H9 (cell line): ENCODE data around the gene LSM3. TPM values are rescaled to one million over a fixed set of nuclear protein-coding genes. Genes with fewer than 3 reads are reported as not detected.

Source experiments
- DNase-seq: peaks from one replicate; pipeline ENCODE4 v3.0.0-alpha.2; 2017
- H2AFZ ChIP-seq: one replicate; pipeline ENCODE4 v1.6.1; 2013; ENCODE audit warnings: mild to moderate bottlenecking, low read length, control low read depth, moderate library complexity
- H2AK5ac ChIP-seq: 2 replicates; pipeline ENCODE4 v1.6.1; 2013; ENCODE audit warnings: low read length, control low read depth, mixed read lengths; ENCODE audit not compliant: insufficient read length
- H2BK120ac ChIP-seq: one replicate; pipeline ENCODE4 v1.6.1; 2013; ENCODE audit warnings: low read depth, mild to moderate bottlenecking, low read length, control low read depth, inconsistent platforms; ENCODE audit not compliant: poor library complexity, severe bottlenecking
- H2BK12ac ChIP-seq: 2 replicates; pipeline ENCODE4 v1.6.1; 2013; ENCODE audit warnings: low read length, control low read depth, mixed read lengths, low read depth; ENCODE audit not compliant: insufficient read length
- H2BK15ac ChIP-seq: 2 replicates; pipeline ENCODE4 v1.6.1; 2013; ENCODE audit warnings: low read depth, low read length, control low read depth
- H2BK20ac ChIP-seq: one replicate; pipeline ENCODE4 v1.6.1; 2013; ENCODE audit warnings: low read depth, mild to moderate bottlenecking, low read length, control low read depth, inconsistent platforms; ENCODE audit not compliant: poor library complexity, severe bottlenecking
- H2BK5ac ChIP-seq: 2 replicates; pipeline ENCODE4 v1.6.1; 2013; ENCODE audit warnings: low read length, control low read depth, mixed read lengths; ENCODE audit not compliant: insufficient read length
- H3K14ac ChIP-seq: 2 replicates; pipeline ENCODE4 v1.6.1; 2013; ENCODE audit warnings: low read length, control low read depth; ENCODE audit not compliant: insufficient read depth
- H3K18ac ChIP-seq: 2 replicates; pipeline ENCODE4 v1.6.1; 2013; ENCODE audit warnings: low read depth, mild to moderate bottlenecking, mixed read lengths, low read length, control low read depth; ENCODE audit not compliant: insufficient read length
- H3K23ac ChIP-seq: 2 replicates; pipeline ENCODE4 v1.6.1; 2013; ENCODE audit warnings: low read length, control low read depth, mixed read lengths, low read depth; ENCODE audit not compliant: insufficient read length
- H3K23me2 ChIP-seq: 2 replicates; pipeline ENCODE4 v1.6.1; 2013; ENCODE audit warnings: low read depth, mild to moderate bottlenecking, mixed read lengths, low read length, control low read depth; ENCODE audit not compliant: insufficient read length, poor library complexity, severe bottlenecking
- H3K27ac ChIP-seq: 2 replicates; pipeline ENCODE4 v1.5.1; 2013; ENCODE audit warnings: low read length, control low read depth, mixed read lengths, low read depth; ENCODE audit not compliant: insufficient read length
- H3K27me3 ChIP-seq: 2 replicates; pipeline ENCODE4 v1.6.1; 2013; ENCODE audit warnings: low read length, control low read depth, inconsistent platforms; ENCODE audit not compliant: insufficient read depth
- H3K4ac ChIP-seq: 2 replicates; pipeline ENCODE4 v1.6.1; 2013; ENCODE audit warnings: low read depth, mild to moderate bottlenecking, control low read depth, inconsistent platforms, low read length, moderate library complexity
- H3K4me1 ChIP-seq: 2 replicates; pipeline ENCODE4 v1.6.1; 2013; ENCODE audit warnings: low read length, control low read depth, inconsistent platforms; ENCODE audit not compliant: insufficient read depth
- H3K4me2 ChIP-seq: 2 replicates; pipeline ENCODE4 v1.6.1; 2013; ENCODE audit warnings: low read length, control low read depth, mixed read lengths; ENCODE audit not compliant: insufficient read length, insufficient read depth
- H3K56ac ChIP-seq: 2 replicates; pipeline ENCODE4 v1.6.1; 2013; ENCODE audit warnings: low read depth, mild to moderate bottlenecking, mixed read lengths, low read length, control low read depth; ENCODE audit not compliant: insufficient read length
- H3K79me1 ChIP-seq: 2 replicates; pipeline ENCODE4 v1.6.1; 2013; ENCODE audit warnings: low read depth, mild to moderate bottlenecking, moderate library complexity, low read length, control low read depth, inconsistent platforms; ENCODE audit not compliant: insufficient read depth, poor library complexity, severe bottlenecking
- H3K79me2 ChIP-seq: 2 replicates; pipeline ENCODE4 v1.6.1; 2013; ENCODE audit warnings: low read length, control low read depth, inconsistent platforms; ENCODE audit not compliant: insufficient read depth
- H3K9ac ChIP-seq: 2 replicates; pipeline ENCODE4 v1.6.1; 2013; ENCODE audit warnings: low read length, control low read depth, mixed read lengths; ENCODE audit not compliant: insufficient read length; ENCODE audit errors: extremely low read depth
- H3K9me3 ChIP-seq: one replicate; pipeline ENCODE4 v1.6.1; 2013; ENCODE audit warnings: low read depth, low read length, inconsistent platforms; ENCODE audit not compliant: control insufficient read depth
- H3T11ph ChIP-seq: one replicate; pipeline ENCODE4 v1.6.1; 2013; ENCODE audit warnings: mild to moderate bottlenecking, low read length, control low read depth, inconsistent platforms
- H4K20me1 ChIP-seq: one replicate; pipeline ENCODE4 v1.6.1; 2013; ENCODE audit not compliant: control insufficient read depth, insufficient read length, insufficient read depth
- H4K5ac ChIP-seq: 2 replicates; pipeline ENCODE4 v1.6.1; 2013; ENCODE audit warnings: low read depth, mild to moderate bottlenecking, mixed read lengths, low read length, control low read depth; ENCODE audit not compliant: insufficient read length
- H4K8ac ChIP-seq: replicated peaks from 2 replicates; pipeline ENCODE4 v1.6.1; 2013; ENCODE audit warnings: low read length, control low read depth, mixed read lengths, low read depth; ENCODE audit not compliant: insufficient read length
- H4K91ac ChIP-seq: 2 replicates; pipeline ENCODE4 v1.6.1; 2013; ENCODE audit warnings: low read depth, mild to moderate bottlenecking, moderate library complexity, mixed read lengths, low read length, control low read depth; ENCODE audit not compliant: insufficient read length
- H3K27ac Mint-ChIP-seq, 3 experiments: 2 replicates in 2 of 3; 3 replicates in 1 of 3; pipeline ENCODE4 v1.8.0; 2020 to 2021; ENCODE audit warnings: mixed read lengths in 3 of 3, mild to moderate bottlenecking in 1 of 3, moderate library complexity in 1 of 3
- H3K27me3 Mint-ChIP-seq: 2 replicates; pipeline ENCODE4 v1.8.0; 2021; ENCODE audit warnings: low read depth, mild to moderate bottlenecking, moderate library complexity, mixed read lengths
- H3K36me3 Mint-ChIP-seq, 3 experiments: 2 replicates in 2 of 3; 3 replicates in 1 of 3; pipeline ENCODE4 v1.8.0; 2020 to 2021; ENCODE audit warnings: low read depth in 3 of 3, mixed read lengths in 3 of 3; ENCODE audit not compliant: insufficient read depth in 1 of 3
- H3K4me1 Mint-ChIP-seq, 2 experiments: 2 replicates each; pipeline ENCODE4 v1.8.0; 2020; ENCODE audit warnings: mixed read lengths in 2 of 2
- H3K4me3 Mint-ChIP-seq, 2 experiments: 2 replicates in 1 of 2; 3 replicates in 1 of 2; pipeline ENCODE4 v1.8.0; 2020 to 2021; ENCODE audit warnings: mild to moderate bottlenecking in 2 of 2, mixed read lengths in 2 of 2, moderate library complexity in 1 of 2
- H3K9me3 Mint-ChIP-seq, 2 experiments: 2 replicates in 1 of 2; 3 replicates in 1 of 2; pipeline ENCODE4 v1.8.0; 2020; ENCODE audit warnings: mild to moderate bottlenecking in 2 of 2, mixed read lengths in 2 of 2, moderate library complexity in 1 of 2
- CTCF ChIP-seq: fragments of 200-600 bp; sonication (generic); conservative IDR thresholded peaks from 3 replicates; pipeline ENCODE4 v1.8.0; 2021; ENCODE audit warnings: antibody characterized with exemption, mild to moderate bottlenecking
- WGBS: extraction: QIAGEN DNeasy Blood & Tissue Kit; methylation state at CpG from one replicate; pipeline ENCODE4 v1.1.7; 2013; ENCODE audit warnings: missing lambda C conversion rate, low lambda C conversion rate, mixed read lengths; ENCODE audit not compliant: insufficient read length; ENCODE audit errors: extremely low coverage; 5-methylcytosine and 5-hydroxymethylcytosine counted together
- total RNA-seq: library from RNA; stranded (reverse); gene quantifications from 2 replicates; pipeline ENCODE4 v1.2.1, GENCODE V29; 2021

Gene LSM3
- total RNA-seq, 1 experiment from 2014 or later: 24.4 TPM

DNA sequence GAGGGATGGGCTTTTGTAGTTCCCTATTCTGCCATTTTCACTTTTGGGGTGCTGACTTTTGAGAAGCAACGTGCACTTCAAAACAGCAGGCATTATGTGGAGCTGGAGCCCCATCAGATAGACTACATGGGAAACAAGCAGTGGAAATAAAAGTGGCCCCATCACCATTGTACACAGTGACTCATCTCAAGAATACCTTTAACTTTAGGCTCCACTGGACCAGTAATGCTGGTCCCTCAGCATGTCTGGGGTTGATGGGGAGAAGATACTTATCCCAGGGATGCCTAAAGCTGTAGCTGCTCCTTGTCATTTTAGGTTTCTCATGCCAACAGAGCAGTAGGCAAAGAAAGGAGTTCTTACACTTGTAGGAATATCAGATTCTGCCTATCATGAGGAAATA is 45.0 kb downstream of the LSM3 start:
- Mint-ChIP-seq H3K4me1 (peaks cover 30 to 32% of the 10 kb centered on the region in 2 experiments), H3K27ac (no peak overlapping the region)

More for the DNA sequence above, 45.0 kb downstream of the LSM3 start:
- TF ChIP-seq CTCF: no peak
- no peak for DNase-seq
- Histone ChIP-seq H3K79me2 (no peaks in the 10 kb centered on the region), H3K9me3 (no peaks in the 10 kb centered on the region), H2BK5ac (no peak overlapping the region), H3K27me3 (no peaks in the 10 kb centered on the region), H4K5ac (no peak overlapping the region), H3K18ac (no peak overlapping the region), H3K4me1 (no peaks in the 10 kb centered on the region), H4K8ac (no peak overlapping the region), H3K23ac (no peak overlapping the region), H3K79me1 (no peaks in the 10 kb centered on the region), H3K9ac (no peak overlapping the region), H2BK20ac (no peak overlapping the region), H2AK5ac (no peak overlapping the region), H3K56ac (no peak overlapping the region), H3K14ac (no peak overlapping the region), H3K27ac (no peak overlapping the region), H3T11ph (no peak overlapping the region), H3K4me2 (no peak overlapping the region), H3K23me2 (no peaks in the 10 kb centered on the region), H2BK12ac (no peak overlapping the region), H2BK120ac (no peak overlapping the region), H2AFZ (no peak overlapping the region), H4K20me1 (no peaks in the 10 kb centered on the region), H4K91ac (no peak overlapping the region), H3K4ac (no peak overlapping the region), H2BK15ac (no peak overlapping the region)
- H3K9me3 Mint-ChIP-seq: peaks cover 29 to 30% of the 10 kb centered on the region in 2 experiments
- H3K27me3 Mint-ChIP-seq: peaks cover 17% of the 10 kb centered on the region
- WGBS: no CpG with 5 or more reads among the region's 1 CpG
- H3K4me3 Mint-ChIP-seq: no peak overlapping the region
- H3K36me3 Mint-ChIP-seq: peaks cover 1 to 20% (median 7%) of the 10 kb centered on the region in 3 experiments; a peak in 5 of 7 replicates
